Activated T-helper 9 cell treated with anti-CD3 and anti-CD28 coated beads, Interleukin-2, amount 50 U/mL, for 16 hours (primary cell): ENCODE measurements around the gene GRIK3.

Experiments used
- DNase-seq: peaks from one replicate; pipeline ENCODE4 v3.0.0-alpha.2; 2020; ENCODE audit warnings: low read depth

Gene GRIK3

GRCh38 chr1:36825226-36825625 is 209.1 kb downstream of the GRIK3 start:
- no peak for DNase-seq

- DNase-seq, result no peak
Observed at GRCh38 chr1:36824390-36824861, 209.9 kb downstream of the GRIK3 start.

- DNase-seq, result no peak
Observed at GRCh38 chr1:36822648-36823047, 211.7 kb downstream of the GRIK3 start.

GRCh38 chr1:36821386-36821785 is 212.9 kb downstream of the GRIK3 start:
- DNase-seq, result no peak

- DNase-seq, result no peak
Observed at GRCh38 chr1:36818771-36819170, 215.5 kb downstream of the GRIK3 start.

- DNase-seq, result no peak
Observed at GRCh38 chr1:36816348-36816747, 218.0 kb downstream of the GRIK3 start.

- no peak for DNase-seq
Observed at GRCh38 chr1:36814774-36815173, 219.5 kb downstream of the GRIK3 start.

- no peak for DNase-seq
Observed at GRCh38 chr1:36814083-36814482, 220.2 kb downstream of the GRIK3 start.

GRCh38 chr1:36807262-36807661 is 227.1 kb downstream of the GRIK3 start:
- no peak for DNase-seq

- no peak for DNase-seq
Observed at GRCh38 chr1:36805979-36806640, 228.2 kb downstream of the GRIK3 start.

GRCh38 chr1:36804669-36805314 is 229.5 kb downstream of the GRIK3 start:
- DNase-seq, result no peak

- no peak for DNase-seq
Observed at GRCh38 chr1:36803868-36804570, 230.3 kb downstream of the GRIK3 start.

- DNase-seq, result no peak
Observed at GRCh38 chr1:36802018-36802417, 232.3 kb downstream of the GRIK3 start.

GRCh38 chr1:36797761-36798160 is 236.6 kb downstream of the GRIK3 start:
- no peak for DNase-seq

- DNase-seq, result no peak
Observed at GRCh38 chr1:36796733-36797132, 237.6 kb downstream of the GRIK3 start.

GRCh38 chr1:36796106-36796590 is 238.2 kb downstream of the GRIK3 start:
- no peak for DNase-seq

GRCh38 chr1:36794460-36794859 is 239.9 kb downstream of the GRIK3 start:
- DNase-seq, result no peak

- no peak for DNase-seq
Observed at GRCh38 chr1:36793452-36793851, 240.9 kb downstream of the GRIK3 start.

- DNase-seq, result no peak
Observed at GRCh38 chr1:36792292-36792691, 242.0 kb downstream of the GRIK3 start.

- DNase-seq, result no peak
Observed at GRCh38 chr1:36790191-36790590, 244.1 kb downstream of the GRIK3 start.

- DNase-seq, result no peak
Observed at GRCh38 chr1:36789535-36789934, 244.8 kb downstream of the GRIK3 start.

- DNase-seq, result no peak
Observed at GRCh38 chr1:36787312-36787913, 246.9 kb downstream of the GRIK3 start.

GRCh38 chr1:36786425-36786824 is 247.9 kb downstream of the GRIK3 start:
- DNase-seq, result no peak
